ENCODE data around the gene AGBL4. TPM values are rescaled to one million over a fixed set of nuclear protein-coding genes. Genes with fewer than 3 reads are reported as not detected.

The AGBL4 gene
- total and polyA plus RNA-seq, 2 of the 13 experiments (the other 11 are each of a cell fraction or from before 2014, with no cell fraction given) = not detected

GRCh38 chr1:48937732-48938131 is 1086.0 kb downstream of the AGBL4 start (continued):
- TF ChIP-seq ZNF318 (CRISPR knock-in tag; IDR thresholded peaks at IDR 0.05) (no peak), NR1H2 (CRISPR knock-in tag; IDR thresholded peaks at IDR 0.05; ENCODE audit: borderline replicate concordance, low read depth) (no peak), ZNF782 (CRISPR knock-in tag; IDR thresholded peaks at IDR 0.05; ENCODE audit: borderline replicate concordance) (no peak), MAZ (IDR thresholded peaks at IDR 0.05; ENCODE audit: borderline replicate concordance, low read depth, low read length) (no peak), MAZ (CRISPR knock-in tag; IDR thresholded peaks at IDR 0.05; ENCODE audit: low read depth) (no peak)

DNA sequence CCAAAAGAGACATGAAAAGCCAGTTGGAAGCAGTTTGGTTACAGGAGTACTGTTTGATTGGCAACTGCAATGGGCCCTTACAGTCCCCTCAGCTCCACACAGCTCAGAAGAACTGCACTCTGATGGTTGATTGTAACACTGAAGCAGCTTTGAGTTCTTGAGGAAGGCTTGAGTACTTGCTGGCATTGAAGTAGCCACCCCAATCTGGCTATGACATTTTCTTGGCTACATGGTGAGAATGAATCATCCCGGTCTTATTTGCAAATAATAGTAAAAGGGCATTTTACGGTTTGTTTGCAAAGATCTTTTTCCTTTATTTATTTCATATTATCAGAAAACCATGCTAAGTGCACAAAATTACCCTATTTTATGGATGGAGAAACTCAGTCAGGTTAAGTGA is 1087.3 kb downstream of the AGBL4 start:
- no peaks in the 10 kb centered on the region for H3K79me2 ChIP-seq (ENCODE audit: insufficient read depth, low read length)
- FAIRE-seq (no peak), DNase-seq (ENCODE audit: low spot score) (no peak), ATAC-seq (no peak)
- 33% methylated on average over 2 of the region's 2 CpGs for WGBS (ENCODE audit: low lambda C conversion rate)
- H3K27ac ChIP-seq (ENCODE audit: extremely low read length, insufficient read depth, low read length) = no peak overlapping the region
- no peak overlapping the region for H3K9ac ChIP-seq (ENCODE audit: insufficient read depth, low read depth, low read length)
- H3K36me3 ChIP-seq (replicated peaks in 1 of 2; ENCODE audit: control insufficient read depth in 1 of 2, insufficient read depth in 2 of 2, low read length in 2 of 2) = no peaks in the 10 kb centered on the region
- POLR2A ChIA-PET = no interaction called here
- intact Hi-C loops (cut with micrococcal nuclease; ENCODE audit: unreplicated experiment) = no loop called here
- no peak overlapping the region for H3K4me2 ChIP-seq (ENCODE audit: low read depth, low read length)
- H3K9me3 ChIP-seq (ENCODE audit: low read length) = peaks cover 50% of the 10 kb centered on the region
- no peak overlapping the region for H2AFZ ChIP-seq (ENCODE audit: low read length)
- CTCF ChIA-PET (ENCODE audit: low intra/inter-chr PET ratio, low total read pairs) = no interaction called here
- H3K4me1 ChIP-seq (ENCODE audit: insufficient read depth, low read length) = no peaks in the 10 kb centered on the region
- no peak overlapping the region for H3K4me3 ChIP-seq (replicated peaks in 1 of 3; ENCODE audit: insufficient read depth in 1 of 3, low read depth in 2 of 3, low read length in 3 of 3)
- H4K20me1 ChIP-seq (ENCODE audit: insufficient read depth, low read length) = no peaks in the 10 kb centered on the region
- in situ Hi-C loops (cut with HindIII; ENCODE audit: extremely low pct_ligation_motif_present, low pct_unique_long_range_greater_than_20kb) = no loop called here
- BruUV-seq (replicated peaks) = no TSS peak
- H3K27me3 ChIP-seq (ENCODE audit: control insufficient read depth in 1 of 2, insufficient read depth in 2 of 2, low read length in 2 of 2) = no peaks in the 10 kb centered on the region
- TF ChIP-seq ZBTB25 (CRISPR knock-in tag; IDR thresholded peaks at IDR 0.05) (no peak), ZFYVE20 (CRISPR knock-in tag; IDR thresholded peaks at IDR 0.05; ENCODE audit: borderline replicate concordance, low read depth) (no peak), GMEB2 (CRISPR knock-in tag; IDR thresholded peaks at IDR 0.05; ENCODE audit: low read depth) (no peak), ZNF367 (CRISPR knock-in tag; IDR thresholded peaks at IDR 0.05; ENCODE audit: borderline replicate concordance) (no peak), ZNF776 (CRISPR knock-in tag; IDR thresholded peaks at IDR 0.05) (no peak), TGIF2 (CRISPR knock-in tag; IDR thresholded peaks at IDR 0.05) (no peak), ZFP36L2 (CRISPR knock-in tag; IDR thresholded peaks at IDR 0.05) (no peak), MXD4 (CRISPR knock-in tag; IDR thresholded peaks at IDR 0.05) (no peak), ZNF674 (CRISPR knock-in tag; IDR thresholded peaks at IDR 0.05; ENCODE audit: low read depth) (no peak)
